Heart right ventricle (tissue), 16 donors: ENCODE measurements around the gene FBXL4. TPM values are rescaled to one million over a fixed set of nuclear protein-coding genes. Genes with fewer than 3 reads are reported as not detected.

Experiments
- ATAC-seq, 8 donors: fragments of 200-7000 bp; cut with Tn5 transposase; one replicate each; pipeline ENCODE4 v1.9.1; 2020; ENCODE audit warnings: mild to moderate bottlenecking in 8 of 8, moderate library complexity in 8 of 8, moderate number of reproducible peaks in 1 of 8
- DNase-seq, 2 donors: peaks; one replicate each; pipeline ENCODE4 v3.0.0-alpha.2; 2020
- H3K27ac ChIP-seq, 10 donors: fragments of 200-600 bp; sonication (generic) in 2 of 10; one replicate each; pipeline versions ENCODE4 v1.5.0 to v1.8.0; 2020 to 2022; ENCODE audit warnings: mild to moderate bottlenecking in 3 of 10
- H3K27me3 ChIP-seq, 7 donors: fragments of 200-600 bp; one replicate each; pipeline ENCODE4 v1.8.0; 2021 to 2022; ENCODE audit warnings: mild to moderate bottlenecking in 2 of 7
- H3K36me3 ChIP-seq, 9 donors: fragments of 200-600 bp; sonication (generic) in 1 of 9; one replicate each; pipeline versions ENCODE4 v1.5.0 to v1.8.0; 2020 to 2022; ENCODE audit warnings: mild to moderate bottlenecking in 2 of 9
- H3K4me1 ChIP-seq, 9 donors: fragments of 200-600 bp; sonication (generic) in 1 of 9; one replicate each; pipeline versions ENCODE4 v1.5.0 to v1.8.0; 2020 to 2022; ENCODE audit warnings: mild to moderate bottlenecking in 4 of 9
- H3K4me3 ChIP-seq, 10 donors: fragments of 200-600 bp; sonication (generic) in 2 of 10; one replicate each; pipeline versions ENCODE4 v1.5.0 to v1.8.0; 2020 to 2022; ENCODE audit warnings: mild to moderate bottlenecking in 7 of 10, moderate library complexity in 2 of 10
- H3K9me3 ChIP-seq, 11 donors: fragments of 200-600 bp in 10 of 11; sonication (generic) in 2 of 11; one replicate each; pipeline versions ENCODE4 v1.5.0 to v1.8.0; 2013 to 2022; ENCODE audit warnings: mild to moderate bottlenecking in 2 of 11, control low read depth in 1 of 11, moderate library complexity in 1 of 11
- CTCF ChIP-seq, 9 donors: fragments of 200-600 bp; sonication (generic) in 2 of 9; IDR thresholded peaks; one replicate each; pipeline versions ENCODE4 v1.5.0 to v1.8.0; 2021 to 2022; ENCODE audit warnings: antibody characterized with exemption in 9 of 9, mild to moderate bottlenecking in 5 of 9, moderate library complexity in 1 of 9
- WGBS, 2 donors: extraction: QIAGEN DNeasy Blood & Tissue Kit; methylation state at CpG; one replicate each; pipeline ENCODE4 v1.1.7; 2013; ENCODE audit warnings: inconsistent platforms in 1 of 2; 5-methylcytosine and 5-hydroxymethylcytosine counted together
- intact Hi-C, 10 donors: fragments of 100-400 bp; cut with DNase I; formaldehyde crosslinking; loops; one replicate each; pipeline versions ENCODE4 v1.11.1 to v1.14.2; 2022
- polyA plus RNA-seq, 2 donors: library from polyadenylated mRNA; stranded (reverse); fragments of 200-250 nt; gene quantifications; one replicate each; pipeline ENCODE4 v1.2.3, GENCODE V29; 2013
- total RNA-seq, 10 donors: library from RNA; stranded (reverse); fragmentation: NEBNext Ultra II Directional in 3 of 10; extraction: Animal tissue kit (Norgen Biotek cat#: 25700) in 3 of 10; gene quantifications; one replicate each; pipeline versions ENCODE4 v1.2.1 to v1.2.4, GENCODE V29; 2021 to 2023
- donor health status: Arrhythmogenic right ventricular cardiomyopathy.
- donor health status: ischemic (EF 13 %, LVEDD 7.1; RV severe dilation, severe dysfunction).
- donor health status: healthy with polysubstance abuse.
- donor health status: DM: no; HTN: yes; CAD: no.
- donor health status: DM: no; HTN: no; CAD: no.
- donor health status: ischemic (EF 25% LVEDD 6.9; RV normal size, moderate dysfunction).
- donor health status: ischemic (EF 25% LVEDD 5.7; RV mildly dilated, moderate dysfunction).
- donor health status: healthy.
- donor health status: DM: yes; HTN: yes; CAD: no.
- donor health status: Ischemic cardiomyopathy.
- donor health status: ischemic (EF 35%, LVEDD 5.7; RV mildly dilated, moderate dysfunction).
- donor health status: nonischemic (EF 11% LVEDD 7.7; RV severe dilation, severe dysfunction).
- donor health status: DM: yes; HTN: yes; CAD: no.
- donor health status: PGD.
- donor health status: ischemic (EF 29% LVEDD 5.4; RV normal size, mild dysfunction).
- donor health status: nonischemic (EF 23%, LVEDD 6.1; RV moderate dilation, normal function).

The FBXL4 gene
- total and polyA plus RNA-seq, 12 donors: 2.6 to 20.8 (median 17.0) TPM

GRCh38 chr6:98985391-98985790, 37.6 kb upstream of the FBXL4 start:
- Histone ChIP-seq H3K27me3 (no peaks in the 10 kb centered on the region), H3K27ac (no peak overlapping the region), H3K36me3 (no peaks in the 10 kb centered on the region), H3K4me1 (peaks cover 0 to 5% (median 0%) of the 10 kb centered on the region in 9 donors), H3K4me3 (no peak overlapping the region), H3K9me3 (no peaks in the 10 kb centered on the region)
- TF ChIP-seq CTCF (IDR thresholded peaks at IDR 0.05): no peak
- 68 to 83% methylated on average over 1 of the region's 1 CpG for WGBS, 2 donors
- ATAC-seq: no peak
- intact Hi-C loops: no loop called here
- no peak for DNase-seq

- no peak overlapping the region for H3K4me3 ChIP-seq
- H3K27me3 ChIP-seq: no peaks in the 10 kb centered on the region
- no peak overlapping the region for H3K27ac ChIP-seq
- no peak for TF ChIP-seq CTCF (IDR thresholded peaks at IDR 0.05)
- DNase-seq (no peak), ATAC-seq (no peak)
- H3K9me3 ChIP-seq: no peaks in the 10 kb centered on the region
- 74 to 77% methylated on average over 1 of the region's 1 CpG for WGBS, 2 donors
- peaks cover 0 to 10% (median 2%) of the 10 kb centered on the region in 9 donors for H3K4me1 ChIP-seq
- intact Hi-C loops: no loop called here
- H3K36me3 ChIP-seq: no peaks in the 10 kb centered on the region
These were observed 36.4 kb upstream of the FBXL4 start for GRCh38 chr6:98984121-98984520.

GRCh38 chr6:98981473-98981872, 33.7 kb upstream of the FBXL4 start:
- no peak overlapping the region for H3K4me3 ChIP-seq
- H3K4me1 ChIP-seq: peaks cover 0 to 31% (median 24%) of the 10 kb centered on the region in 9 donors
- no peak overlapping the region for H3K27ac ChIP-seq
- no peak for DNase-seq
- H3K27me3 ChIP-seq: no peaks in the 10 kb centered on the region
- no peak for ATAC-seq
- H3K36me3 ChIP-seq: no peaks in the 10 kb centered on the region
- TF ChIP-seq CTCF (IDR thresholded peaks at IDR 0.05): no peak
- H3K9me3 ChIP-seq: no peaks in the 10 kb centered on the region
- 81 to 88% methylated on average over 1 of the region's 1 CpG for WGBS, 2 donors
- intact Hi-C loops: no loop called here

- intact Hi-C loops: no loop called here
- no peak for ATAC-seq
These were observed 33.1 kb upstream of the FBXL4 start for GRCh38 chr6:98980819-98981218.

More at GRCh38 chr6:98980819-98981218, 33.1 kb upstream of the FBXL4 start:
- H3K36me3 ChIP-seq: no peaks in the 10 kb centered on the region
- DNase-seq: no peak
- no peak overlapping the region for H3K27ac ChIP-seq
- no peak overlapping the region for H3K4me3 ChIP-seq
- H3K27me3 ChIP-seq: no peaks in the 10 kb centered on the region
- WGBS, 2 donors: 52 to 63% methylated on average over 2 of the region's 2 CpGs
- peaks cover 0 to 32% (median 25%) of the 10 kb centered on the region in 9 donors for H3K4me1 ChIP-seq
- no peaks in the 10 kb centered on the region for H3K9me3 ChIP-seq
- TF ChIP-seq CTCF (IDR thresholded peaks at IDR 0.05): no peak
